Ammon's horn (tissue), 1 donor: ENCODE measurements around the gene AHR.
A peak's percentile ranks its signal among the peaks of the same experiment; 100 is the strongest.
"Not testable (repeated sequence)": the region's sequence is repeated elsewhere in the genome, so short reads cannot be mapped to it uniquely, and the experiment has no call there.

Experiments
- DNase-seq: peaks from one replicate; pipeline ENCODE4 v3.0.0-alpha.2; 2016; ENCODE audit warnings: low spot score

The AHR gene

GRCh38 chr7:17339952-17340351 is 41.5 kb downstream of the AHR start:
- DNase-seq, result no peak

- DNase-seq, result no peak
Observed at GRCh38 chr7:17340655-17341054, 42.2 kb downstream of the AHR start.

GRCh38 chr7:17342756-17343155 is 44.3 kb downstream of the AHR start:
- no peak for DNase-seq

DNA sequence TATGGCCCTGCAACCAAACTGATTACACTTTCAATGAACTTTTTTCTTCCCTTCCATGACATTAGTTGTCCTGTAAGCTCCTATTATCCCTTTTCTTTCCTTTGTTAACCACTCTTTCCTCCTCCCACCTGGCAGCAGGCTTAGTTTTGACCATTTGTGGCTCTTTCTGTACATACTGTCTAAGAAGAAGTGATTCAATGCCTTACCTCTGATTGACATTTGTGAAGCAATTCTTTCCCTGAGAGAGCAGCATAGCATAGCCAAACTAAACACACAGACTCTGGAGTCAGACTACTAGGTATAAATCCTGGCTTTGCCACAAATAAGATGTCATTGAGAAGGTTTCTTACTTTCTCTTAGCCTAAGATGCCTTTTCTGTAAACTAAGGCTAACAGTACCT is 48.9 kb downstream of the AHR start:
- no peak for DNase-seq

DNA sequence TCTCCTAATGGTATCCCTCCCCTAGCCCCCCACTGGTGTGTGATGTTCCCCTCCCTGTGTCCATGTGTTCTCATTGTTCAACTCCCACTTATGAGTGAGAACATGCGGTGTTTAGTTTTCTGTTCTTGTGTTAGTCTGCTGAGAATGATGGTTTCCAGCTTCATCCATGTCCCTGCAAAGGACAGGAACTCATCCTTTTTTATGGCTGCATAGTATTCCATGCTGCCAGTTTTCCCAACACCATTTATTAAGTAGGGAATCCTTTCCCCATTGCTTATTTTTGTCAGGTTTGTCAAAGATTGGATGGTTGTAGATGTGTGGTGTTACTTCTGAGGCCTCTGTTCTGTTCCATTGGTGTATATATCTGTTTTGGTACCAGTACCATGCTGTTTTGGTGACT is 50.5 kb downstream of the AHR start:
- DNase-seq, result not testable (repeated sequence)

DNA sequence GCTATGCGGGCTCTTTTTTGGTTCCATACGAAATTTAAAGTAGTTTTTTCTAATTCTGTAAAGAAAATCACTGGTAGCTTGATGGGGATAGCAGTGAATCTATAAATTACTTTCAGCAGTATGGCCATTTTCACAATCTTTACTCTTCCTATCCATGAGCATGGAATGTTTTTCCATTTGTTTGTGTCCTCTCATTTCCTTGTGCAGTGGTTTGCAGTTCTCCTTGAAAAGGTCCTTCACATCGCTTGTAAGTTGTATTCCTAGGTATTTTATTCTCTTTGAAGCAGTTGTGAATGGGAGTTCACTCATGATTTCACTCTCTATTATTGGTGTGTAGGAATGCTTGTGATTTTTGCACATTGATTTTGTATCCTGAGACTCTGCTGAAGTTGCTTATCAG is 51.9 kb downstream of the AHR start:
- DNase-seq, result not testable (repeated sequence)

- not testable (repeated sequence) for DNase-seq
Observed at GRCh38 chr7:17353650-17354419, 55.4 kb downstream of the AHR start.

DNA sequence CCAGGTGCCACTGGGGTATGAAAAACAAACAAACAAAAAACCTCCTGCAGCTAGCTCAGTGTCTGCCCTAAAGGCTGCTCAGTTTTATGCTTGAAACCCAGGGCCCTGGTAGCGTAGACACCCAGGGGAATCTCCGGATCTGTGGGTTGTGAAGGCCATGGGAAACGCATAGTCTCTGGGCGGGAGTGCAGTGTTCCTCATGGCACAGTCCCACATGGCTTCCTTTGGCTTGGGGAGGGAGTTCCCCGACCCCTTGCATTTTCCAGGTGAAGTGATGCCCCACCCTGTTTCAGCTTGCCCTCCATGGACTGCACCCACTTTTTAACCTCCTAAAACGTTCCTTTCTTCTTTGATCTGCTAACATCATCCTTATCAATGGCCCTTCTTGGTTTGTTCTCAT is 56.0 kb downstream of the AHR start:
- DNase-seq, result no peak

DNA sequence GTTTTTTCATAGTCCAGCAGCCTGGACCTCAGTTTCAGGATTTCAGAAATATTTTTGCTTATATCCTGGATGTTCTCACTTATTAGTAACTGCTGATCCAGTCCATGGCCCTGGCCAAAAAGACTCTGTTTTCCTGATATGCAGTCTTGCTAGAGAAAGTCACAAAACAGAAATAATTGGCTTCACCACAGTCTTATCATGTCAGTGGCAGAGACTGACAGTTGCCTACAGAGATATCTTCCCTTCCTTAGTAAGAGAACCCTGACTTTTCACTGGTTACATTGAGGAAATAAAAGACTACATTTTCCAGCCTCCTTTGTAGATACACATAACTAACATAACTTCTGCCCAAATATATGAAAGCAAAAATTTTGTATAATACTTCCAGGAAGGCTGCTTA is 56.6 kb downstream of the AHR start:
- no peak for DNase-seq

- DNase-seq, result no peak
Observed at GRCh38 chr7:17357952-17358351, 59.5 kb downstream of the AHR start.

DNA sequence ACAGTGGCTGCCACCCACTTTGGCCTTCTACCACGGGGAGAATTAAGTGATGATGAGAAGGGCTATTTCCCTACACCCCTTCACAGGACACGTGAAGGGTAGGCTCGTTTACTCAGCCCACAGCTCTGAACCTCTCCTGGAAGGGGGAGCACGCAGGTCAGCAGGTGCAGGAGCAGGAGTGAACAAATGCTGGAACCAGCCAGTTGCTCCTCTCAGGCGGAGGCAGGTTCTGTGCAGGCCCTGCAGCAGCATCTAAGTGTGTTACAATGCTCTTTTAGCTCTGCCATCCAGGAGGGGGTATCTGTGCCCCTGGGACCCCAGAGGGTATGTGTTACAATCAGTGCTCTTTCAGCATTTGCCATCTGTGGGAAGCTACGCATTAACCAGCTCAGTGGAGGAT is 61.2 kb downstream of the AHR start:
- no peak for DNase-seq

DNA sequence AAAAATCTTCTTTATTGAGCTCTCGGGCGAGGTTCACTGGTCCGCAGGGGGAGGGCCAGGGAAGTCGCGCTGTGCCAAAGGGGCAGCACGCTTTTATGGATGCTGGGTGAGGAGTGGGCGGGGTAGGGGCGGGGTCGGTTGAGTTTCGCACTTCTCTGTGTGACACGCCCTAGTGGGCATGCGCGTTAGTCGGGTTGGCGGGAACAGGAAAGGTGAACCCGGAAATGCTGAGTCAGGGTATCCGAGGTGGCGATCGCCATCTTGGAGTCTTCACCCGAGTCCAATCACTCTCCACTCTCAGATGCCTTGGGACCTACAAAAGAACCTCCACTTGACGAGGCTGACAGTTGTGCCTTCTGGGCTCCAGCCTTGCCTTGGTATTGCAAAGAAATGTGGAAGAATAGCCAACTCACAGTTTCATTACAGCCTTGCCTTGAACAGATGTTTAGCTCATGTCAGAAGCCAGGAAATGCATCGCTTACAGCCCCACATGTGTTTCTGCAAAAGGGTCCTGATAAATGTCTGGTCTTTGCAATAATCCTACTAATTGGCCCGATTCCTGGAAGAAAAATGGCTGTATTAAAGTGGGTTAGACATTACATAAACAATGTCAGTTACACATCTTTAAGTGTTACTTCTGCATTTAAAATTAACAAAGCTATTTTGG is 64.1 kb downstream of the AHR start:
- no peak for DNase-seq

GRCh38 chr7:17364671-17365070 is 66.2 kb downstream of the AHR start:
- no peak for DNase-seq

GRCh38 chr7:17365775-17366174 is 67.3 kb downstream of the AHR start:
- DNase-seq, result no peak

DNA sequence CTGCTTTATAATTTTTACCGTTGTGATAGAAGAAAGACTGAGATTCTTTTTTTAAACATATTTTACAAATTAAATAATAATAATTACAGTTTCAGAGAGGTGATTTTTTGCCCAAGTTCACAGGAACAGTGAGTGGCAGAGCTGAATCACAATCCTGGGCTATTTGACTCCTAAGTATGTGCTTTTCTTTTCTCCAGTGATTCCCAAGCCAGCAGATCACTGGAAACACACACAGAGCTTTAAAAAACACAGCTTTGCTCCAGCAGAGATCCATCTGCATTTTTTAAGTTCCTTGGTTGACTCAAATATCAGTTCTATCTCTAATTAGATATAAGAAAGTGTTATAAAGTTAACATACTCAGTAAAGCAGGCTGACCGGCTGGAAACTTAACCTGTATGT is 69.0 kb downstream of the AHR start:
- DNase-seq, result no peak

- DNase-seq, result no peak
Observed at GRCh38 chr7:17368856-17369524, 70.5 kb downstream of the AHR start.

GRCh38 chr7:17369691-17370426 is 71.4 kb downstream of the AHR start:
- DNase-seq, result peak; percentile 71

DNA sequence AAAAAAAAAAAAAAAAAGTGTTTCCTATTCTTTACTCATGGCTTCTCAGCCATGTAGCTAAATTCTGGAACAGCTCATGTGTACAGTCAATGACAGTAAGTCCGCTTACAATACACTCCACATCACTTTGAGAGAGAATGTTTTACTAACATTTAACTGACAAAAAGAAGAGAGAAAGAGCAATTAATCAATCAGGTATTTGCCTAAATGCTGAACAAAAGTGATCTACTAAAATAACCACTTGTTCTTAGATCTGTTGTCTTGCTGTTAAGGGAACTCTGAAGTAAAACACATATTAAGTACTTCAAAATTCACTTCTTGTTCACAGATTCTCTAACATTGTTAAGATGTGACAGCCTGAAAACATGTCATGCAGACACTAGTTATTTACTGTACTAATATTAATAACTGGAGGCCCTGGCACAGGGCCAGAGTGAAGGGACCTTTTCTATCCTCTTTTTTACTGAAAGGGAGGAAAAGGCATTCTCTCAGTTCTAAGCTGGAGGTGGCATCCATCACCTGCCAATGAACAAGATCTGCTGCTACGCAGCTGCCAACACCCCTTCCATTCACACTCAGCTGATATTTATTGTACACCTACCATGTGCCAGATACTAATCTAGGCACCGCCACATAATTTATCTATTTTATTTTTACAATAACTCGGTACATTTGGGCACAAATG is 72.6 kb downstream of the AHR start:
- DNase-seq, result no peak

GRCh38 chr7:17371671-17372524 is 73.4 kb downstream of the AHR start:
- no peak for DNase-seq

GRCh38 chr7:17374157-17374556 is 75.7 kb downstream of the AHR start:
- no peak for DNase-seq

- DNase-seq, result no peak
Observed at GRCh38 chr7:17374654-17375053, 76.2 kb downstream of the AHR start.
